ENCODE measurements around the gene LRP11.
"Not testable (repeated sequence)": the region's sequence is repeated elsewhere in the genome, so short reads cannot be mapped to it uniquely, and the experiment has no call there.

LRP11 gene

DNA sequence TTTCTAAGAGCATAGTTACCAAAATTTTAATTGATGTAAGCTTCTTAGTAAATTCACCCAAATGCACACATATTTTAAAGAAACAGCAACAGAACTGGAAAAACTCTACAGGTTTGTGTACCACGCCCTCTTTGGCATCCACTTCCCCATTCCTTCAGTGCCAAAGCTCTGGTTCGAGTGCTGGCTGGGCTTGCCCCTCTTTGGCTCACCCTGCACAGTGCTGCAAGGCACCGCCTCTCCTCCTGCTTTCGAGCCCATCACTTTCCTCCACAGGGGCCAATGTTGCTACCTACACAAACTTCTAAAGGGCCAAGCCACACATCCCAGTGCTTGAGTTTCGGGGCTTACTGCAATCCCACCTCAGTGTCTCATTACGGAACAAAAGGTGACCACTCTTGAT is 9.6 kb downstream of the LRP11 start:
- POLR2A ChIA-PET (ENCODE audit: low non-redundant PET): no interaction called here
- CTCF ChIA-PET: interaction anchor here (0.6 to 0.8 kb wide), 2 partner anchors 14 to 24 kb away, joined by 4 read pairs; no protein-coding TSS in a partner anchor
- DNase-seq (ENCODE audit: low spot score): peak; percentile 62
- TF ChIP-seq, protein P1, sequence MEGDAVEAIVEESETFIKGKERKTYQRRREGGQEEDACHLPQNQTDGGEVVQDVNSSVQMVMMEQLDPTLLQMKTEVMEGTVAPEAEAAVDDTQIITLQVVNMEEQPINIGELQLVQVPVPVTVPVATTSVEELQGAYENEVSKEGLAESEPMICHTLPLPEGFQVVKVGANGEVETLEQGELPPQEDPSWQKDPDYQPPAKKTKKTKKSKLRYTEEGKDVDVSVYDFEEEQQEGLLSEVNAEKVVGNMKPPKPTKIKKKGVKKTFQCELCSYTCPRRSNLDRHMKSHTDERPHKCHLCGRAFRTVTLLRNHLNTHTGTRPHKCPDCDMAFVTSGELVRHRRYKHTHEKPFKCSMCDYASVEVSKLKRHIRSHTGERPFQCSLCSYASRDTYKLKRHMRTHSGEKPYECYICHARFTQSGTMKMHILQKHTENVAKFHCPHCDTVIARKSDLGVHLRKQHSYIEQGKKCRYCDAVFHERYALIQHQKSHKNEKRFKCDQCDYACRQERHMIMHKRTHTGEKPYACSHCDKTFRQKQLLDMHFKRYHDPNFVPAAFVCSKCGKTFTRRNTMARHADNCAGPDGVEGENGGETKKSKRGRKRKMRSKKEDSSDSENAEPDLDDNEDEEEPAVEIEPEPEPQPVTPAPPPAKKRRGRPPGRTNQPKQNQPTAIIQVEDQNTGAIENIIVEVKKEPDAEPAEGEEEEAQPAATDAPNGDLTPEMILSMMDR (conservative IDR thresholded peaks at IDR 0.05; ENCODE audit: low read depth): no peak
- peak overlapping the region; percentile 91 for H3K27ac ChIP-seq

DNA sequence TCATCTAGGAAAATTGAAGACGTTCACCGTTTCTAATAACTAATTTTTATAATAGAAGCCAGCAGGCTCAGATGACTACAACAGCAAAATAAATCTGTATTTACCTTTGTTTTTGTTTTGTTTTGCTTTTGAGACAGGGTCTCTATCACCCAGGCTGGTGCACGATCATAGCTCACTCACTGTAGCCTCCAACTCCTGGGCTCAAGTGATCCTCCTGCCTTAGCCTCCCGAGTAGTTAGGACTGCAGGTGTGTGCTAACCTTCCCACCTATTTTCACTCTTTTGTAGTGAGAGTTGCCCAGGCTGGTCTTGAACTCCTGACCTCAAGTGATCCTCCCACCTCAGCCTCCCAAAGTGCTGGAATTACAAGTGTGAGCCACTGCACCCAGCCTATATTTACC is 10.1 kb downstream of the LRP11 start:
- POLR2A ChIA-PET (ENCODE audit: low non-redundant PET); CTCF ChIA-PET: not testable (repeated sequence)
- H3K27ac ChIP-seq: peak overlapping the region; percentile 91

DNA sequence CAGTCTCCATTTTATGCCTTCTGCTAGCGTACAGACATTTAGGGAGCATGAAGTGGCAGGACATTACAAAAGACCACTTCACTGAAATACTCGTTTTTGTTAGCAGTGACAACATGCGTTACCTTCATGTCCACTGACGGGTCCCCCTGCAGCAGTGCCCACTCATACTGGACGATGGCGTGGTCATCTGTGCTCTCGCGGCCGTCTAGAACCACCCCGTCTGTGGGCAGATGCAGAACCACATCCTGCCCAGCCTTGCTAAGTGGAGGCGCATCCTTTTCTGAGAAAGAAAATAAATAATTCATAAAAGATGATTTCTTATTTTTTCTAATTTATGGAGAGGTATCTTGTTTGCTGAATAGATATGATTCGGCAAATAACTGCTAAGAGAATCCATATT is 11.3 kb downstream of the LRP11 start:
- peak overlapping the region; percentile 59 for H3K27ac ChIP-seq
- DNase-seq (ENCODE audit: low spot score): no peak
- TF ChIP-seq, protein P1 (conservative IDR thresholded peaks at IDR 0.05; ENCODE audit: low read depth): no peak
- ChIA-PET POLR2A (ENCODE audit: low non-redundant PET) (no interaction called here), CTCF (no interaction called here)

More for the DNA sequence above, 10.1 kb downstream of the LRP11 start:
- not testable (repeated sequence) for DNase-seq (ENCODE audit: low spot score)

DNA sequence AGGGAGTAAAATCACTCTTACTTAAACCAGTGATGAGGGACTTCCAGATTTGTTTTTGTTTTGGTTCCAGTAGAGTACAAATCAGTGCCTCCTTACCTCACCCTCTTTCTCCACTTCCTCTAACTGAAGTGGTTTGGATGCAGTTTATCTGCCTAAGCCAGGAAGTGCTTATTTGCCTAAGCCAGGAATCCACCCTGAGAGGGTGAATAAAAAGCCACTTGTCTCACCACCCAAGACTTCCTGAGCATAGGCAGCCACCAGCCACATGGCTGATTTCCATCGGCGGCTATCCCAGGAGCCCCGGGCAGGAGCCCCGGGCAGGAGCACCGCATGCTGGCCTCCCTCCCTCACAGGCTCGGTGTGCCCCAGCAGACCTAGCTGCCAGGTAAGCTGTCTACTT is 12.0 kb downstream of the LRP11 start:
- POLR2A ChIA-PET (ENCODE audit: low non-redundant PET): no interaction called here
- TF ChIP-seq, protein P1 (conservative IDR thresholded peaks at IDR 0.05; ENCODE audit: low read depth): no peak
- DNase-seq (ENCODE audit: low spot score): no peak
- CTCF ChIA-PET: no interaction called here
- H3K27ac ChIP-seq: peak overlapping the region; percentile 59

DNA sequence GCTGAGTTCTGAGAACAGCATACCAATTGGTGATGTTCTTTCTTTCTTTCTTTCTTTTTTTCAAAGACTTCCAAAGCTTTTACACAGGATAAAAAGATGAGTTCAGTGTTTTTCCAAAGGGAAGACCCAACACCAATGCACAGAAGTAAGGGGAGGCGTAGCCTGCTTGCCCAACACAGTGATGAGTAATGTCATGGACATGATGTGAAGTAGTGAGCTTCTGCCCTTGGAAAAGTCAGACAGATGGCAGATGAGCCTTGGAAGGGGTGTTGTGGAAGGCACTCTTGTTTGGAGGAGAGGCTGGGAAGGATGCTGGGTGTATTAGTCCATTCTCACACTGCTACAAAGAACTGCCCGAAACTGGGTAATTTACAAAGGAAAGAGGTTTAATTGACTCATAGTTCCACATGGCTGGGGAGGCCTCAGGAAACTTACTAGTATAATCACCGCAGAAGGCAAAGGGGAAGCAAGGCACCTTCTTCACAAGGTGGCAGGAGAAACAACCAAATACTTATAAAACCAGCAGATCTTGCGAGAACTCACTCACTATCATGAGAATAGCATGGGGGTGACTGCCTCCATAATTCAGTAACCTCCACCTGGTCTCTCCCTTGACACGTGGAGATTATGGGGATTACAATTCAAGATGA is 12.6 kb downstream of the LRP11 start:
- TF ChIP-seq, protein P1 (conservative IDR thresholded peaks at IDR 0.05; ENCODE audit: low read depth): no peak
- ChIA-PET POLR2A (ENCODE audit: low non-redundant PET) (no interaction called here), CTCF (interaction anchor here (0.9 kb wide), 1 partner anchor 75 kb away, joined by 3 read pairs; no protein-coding TSS in a partner anchor)
- H3K27ac ChIP-seq: no peak overlapping the region
- DNase-seq (ENCODE audit: low spot score): no peak

DNA sequence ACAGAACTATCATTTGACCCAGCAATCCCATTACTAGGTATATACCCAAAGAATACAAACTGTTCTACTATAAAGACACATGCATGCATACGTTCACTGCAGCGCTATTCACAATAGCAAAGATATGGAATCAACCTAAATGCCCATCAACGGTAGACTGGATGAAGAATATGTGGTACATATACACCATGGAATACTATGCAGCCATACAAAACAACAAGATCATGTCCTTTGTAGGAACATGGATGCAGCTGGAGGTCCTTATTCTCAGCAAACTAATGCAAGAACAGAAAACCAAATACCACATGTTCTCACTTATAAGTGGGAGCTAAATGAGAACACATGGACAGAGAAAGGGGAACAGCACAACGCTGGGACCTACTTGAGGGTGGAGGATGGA is 15.8 kb downstream of the LRP11 start:
- CTCF ChIA-PET: interaction anchor here (0.5 kb wide), 1 partner anchor 27 kb away, joined by 4 read pairs; no protein-coding TSS in a partner anchor
- DNase-seq (ENCODE audit: low spot score); POLR2A ChIA-PET (ENCODE audit: low non-redundant PET); H3K27ac ChIP-seq: not testable (repeated sequence)

DNA sequence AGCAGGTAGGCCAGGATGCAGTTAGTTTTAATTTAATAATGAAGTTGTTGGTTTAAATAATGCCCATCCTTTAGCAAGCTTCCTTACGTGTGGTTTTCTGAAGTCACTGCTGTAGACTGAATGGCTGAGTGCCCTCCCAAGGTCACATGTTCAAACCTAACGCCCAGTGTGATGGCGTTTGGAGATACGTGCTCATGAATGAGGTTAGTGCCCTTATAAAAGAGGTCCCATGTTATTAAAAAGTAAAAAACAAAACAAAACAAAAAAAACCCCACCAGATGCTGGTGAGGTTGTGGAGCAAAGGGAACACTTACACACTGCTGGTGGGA is 16.3 kb downstream of the LRP11 start:
- POLR2A ChIA-PET (ENCODE audit: low non-redundant PET): no interaction called here
- H3K27ac ChIP-seq: no peak overlapping the region
- TF ChIP-seq, protein P1 (conservative IDR thresholded peaks at IDR 0.05; ENCODE audit: low read depth): no peak
- DNase-seq (ENCODE audit: low spot score): no peak
- CTCF ChIA-PET: interaction anchor here (0.5 kb wide), 1 partner anchor 27 kb away, joined by 4 read pairs; no protein-coding TSS in a partner anchor
